Measurements from ENCODE around the gene AP3B1.

The AP3B1 gene

DNA sequence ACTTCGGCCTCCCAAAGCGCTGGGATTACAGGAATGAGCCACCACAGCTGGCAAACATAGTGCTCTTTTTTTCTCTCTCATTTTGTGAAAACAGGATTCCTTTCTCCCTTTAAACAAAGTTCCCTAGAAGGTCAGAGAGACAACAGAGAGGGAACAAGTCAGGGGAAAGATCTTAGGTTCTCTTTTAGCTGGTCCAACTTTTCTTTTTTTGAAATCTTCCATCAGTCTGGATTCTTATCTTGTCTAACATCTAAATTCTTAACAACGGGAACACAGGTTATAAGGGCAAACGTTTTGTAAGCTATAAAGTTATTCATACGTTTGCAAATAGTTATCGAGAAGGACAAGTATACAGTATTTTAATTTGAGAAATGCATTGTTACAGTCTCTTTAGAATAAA, 294.3 kb downstream of the AP3B1 start:
- no peak for DNase-seq

DNA sequence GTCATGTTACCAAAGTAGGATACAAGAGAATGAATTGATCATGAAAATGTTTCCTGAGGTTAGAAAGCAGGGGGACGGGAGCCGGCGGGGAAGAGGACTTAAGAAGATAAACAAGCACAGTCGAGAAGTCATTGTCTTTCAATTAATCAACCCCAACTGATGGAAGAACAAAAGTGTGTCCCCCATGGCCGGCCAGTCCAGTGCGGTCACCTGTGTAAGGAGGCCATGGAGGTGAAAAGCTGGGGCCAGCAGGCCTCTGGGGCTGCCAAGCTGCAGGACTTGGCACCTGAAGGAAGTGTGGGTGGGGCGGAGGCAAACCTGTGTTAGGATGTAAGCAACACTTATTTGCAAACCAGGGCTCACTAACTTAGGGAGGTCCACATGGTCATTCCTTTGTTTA, 295.1 kb downstream of the AP3B1 start:
- DNase-seq: no peak

DNA sequence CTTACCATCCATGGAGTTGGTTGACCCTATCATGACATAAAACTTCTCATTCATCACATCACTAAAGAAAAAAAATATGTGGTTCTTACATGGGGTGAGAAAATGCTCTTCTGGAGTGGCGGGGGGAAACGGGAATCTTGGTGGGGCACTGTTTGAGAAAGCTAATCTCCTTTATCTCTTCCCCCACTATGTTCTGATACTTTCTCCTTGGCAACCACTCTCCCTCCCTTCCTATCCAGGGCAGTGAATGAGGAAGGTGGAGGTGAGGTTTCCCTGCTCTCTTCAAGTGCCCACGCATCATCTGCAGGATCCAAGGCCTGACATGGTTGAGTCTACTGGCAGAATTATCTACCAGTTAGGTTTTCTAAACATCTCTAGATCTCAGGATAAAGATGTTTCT, 297.6 kb downstream of the AP3B1 start:
- DNase-seq: no peak

DNA sequence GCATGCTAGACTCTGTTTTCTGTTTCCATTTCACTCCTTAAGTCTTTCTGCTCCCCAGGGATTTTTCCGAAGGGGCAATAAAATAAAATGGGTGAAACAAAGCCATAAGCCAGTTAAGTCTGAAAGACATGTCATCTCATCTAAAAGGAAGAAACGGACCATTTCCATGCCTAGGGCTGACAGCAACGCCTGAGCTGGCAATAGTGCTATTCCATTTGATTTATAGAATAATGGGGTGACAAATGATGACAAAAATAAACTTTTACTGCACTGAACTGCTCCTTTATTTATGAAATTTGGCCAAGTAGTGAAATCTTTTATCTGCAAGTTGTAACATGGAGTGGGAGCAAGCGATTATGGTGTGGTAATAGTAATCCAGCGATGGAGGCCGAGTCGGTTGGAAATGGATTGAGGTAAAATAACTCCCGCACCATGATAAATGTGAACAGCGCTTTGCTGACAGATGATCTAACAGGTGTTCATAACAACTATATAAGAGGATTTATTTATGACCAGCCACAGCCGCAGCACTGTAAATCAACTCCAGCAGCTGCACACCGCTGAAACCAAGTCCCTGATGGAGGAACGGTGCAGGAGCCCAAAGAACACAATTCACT, 298.6 kb downstream of the AP3B1 start:
- no peak for DNase-seq

DNA sequence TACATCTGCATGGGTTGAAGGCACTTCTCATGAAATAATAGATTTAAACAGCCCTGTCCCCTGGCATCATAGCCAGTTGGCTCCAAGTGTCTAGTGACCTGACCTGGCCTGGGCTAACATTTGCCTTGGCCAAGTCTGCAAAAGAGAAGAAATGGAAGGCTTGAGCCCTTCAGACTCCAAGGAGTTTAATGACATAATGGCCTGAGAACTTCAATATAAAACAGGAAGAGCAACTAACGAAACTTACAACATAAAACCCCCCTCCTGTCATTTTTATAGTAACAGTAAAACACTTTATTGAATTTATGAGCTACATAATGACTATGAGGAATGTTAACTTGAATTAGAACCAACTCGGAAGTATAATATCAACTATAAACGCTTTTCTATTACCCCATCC, 299.6 kb downstream of the AP3B1 start:
- no peak for DNase-seq

DNA sequence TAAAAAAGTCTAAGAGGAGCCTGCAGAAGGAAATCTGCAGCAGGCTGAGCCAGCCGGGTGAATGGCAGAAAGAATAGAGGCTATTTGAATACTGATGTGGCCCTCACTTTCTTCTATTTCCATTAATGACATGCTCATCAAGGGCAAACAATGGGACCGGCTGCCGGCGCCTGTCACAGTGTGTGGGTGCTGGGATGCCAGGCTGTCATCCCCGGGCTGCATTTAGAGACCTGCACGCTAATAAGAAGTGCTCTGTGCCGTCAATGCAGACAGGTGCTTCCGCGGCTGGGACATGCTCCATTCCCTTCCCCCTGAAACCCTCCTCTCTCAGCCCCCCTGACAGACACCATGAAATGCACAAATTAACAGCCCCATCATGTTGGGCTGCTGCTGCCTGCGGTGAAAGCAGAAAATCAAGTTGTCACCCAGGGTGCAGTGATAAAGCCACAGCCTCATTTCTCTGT, 300.6 kb downstream of the AP3B1 start:
- DNase-seq: no peak

DNA sequence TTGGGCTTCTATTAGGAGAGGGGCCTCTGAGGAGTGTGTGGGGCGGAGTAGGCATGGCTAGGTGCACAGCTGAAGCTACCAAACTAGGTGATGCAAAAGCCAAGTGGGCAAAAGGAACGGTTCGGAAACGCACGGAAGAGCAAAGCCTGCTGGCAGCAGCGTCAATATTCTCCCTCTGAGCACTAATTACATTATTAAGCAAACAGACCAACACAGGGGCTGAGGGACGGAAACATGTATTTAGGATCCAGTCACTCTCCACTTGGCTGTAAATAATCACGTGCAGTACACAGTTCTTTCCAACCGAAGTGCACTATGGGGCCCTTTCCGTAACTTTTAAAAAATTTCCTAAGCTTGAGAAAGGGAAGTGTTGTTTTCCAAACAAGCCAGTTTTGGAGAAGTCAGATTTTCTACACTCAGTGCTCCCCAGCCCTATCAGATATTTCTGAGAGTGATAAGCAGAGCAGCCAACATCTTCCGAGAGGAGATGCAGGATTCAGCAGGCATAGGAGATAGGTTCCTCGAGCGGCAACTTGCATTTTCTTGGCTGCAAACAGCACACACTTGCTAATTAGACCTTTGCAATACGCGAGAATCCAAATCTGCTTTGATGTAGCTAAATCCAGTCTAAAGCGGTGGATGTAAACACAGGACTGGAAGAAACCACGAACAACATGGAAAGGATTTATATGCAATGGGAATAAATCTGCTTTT, 301.2 kb downstream of the AP3B1 start:
- DNase-seq: no peak

DNA sequence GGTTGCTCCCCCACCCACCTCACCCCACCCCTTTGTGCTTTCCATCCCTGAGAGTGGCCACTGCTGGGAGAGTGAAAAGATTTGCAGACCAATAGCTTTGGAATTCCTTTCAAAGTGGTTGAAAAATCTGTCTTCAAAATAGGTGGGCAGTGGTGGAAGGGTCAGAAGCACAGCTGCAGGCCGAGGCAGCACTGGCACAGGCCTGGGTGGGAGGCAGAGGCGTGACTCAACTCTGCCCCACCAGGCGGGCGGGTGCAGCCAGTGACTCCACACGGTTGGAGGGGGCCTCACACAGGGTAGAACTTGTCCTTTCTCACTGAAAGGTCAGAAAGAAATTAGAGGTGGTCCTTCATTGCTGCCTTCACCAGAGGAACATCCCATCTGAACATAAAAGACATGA, 303.4 kb downstream of the AP3B1 start:
- no peak for DNase-seq

DNA sequence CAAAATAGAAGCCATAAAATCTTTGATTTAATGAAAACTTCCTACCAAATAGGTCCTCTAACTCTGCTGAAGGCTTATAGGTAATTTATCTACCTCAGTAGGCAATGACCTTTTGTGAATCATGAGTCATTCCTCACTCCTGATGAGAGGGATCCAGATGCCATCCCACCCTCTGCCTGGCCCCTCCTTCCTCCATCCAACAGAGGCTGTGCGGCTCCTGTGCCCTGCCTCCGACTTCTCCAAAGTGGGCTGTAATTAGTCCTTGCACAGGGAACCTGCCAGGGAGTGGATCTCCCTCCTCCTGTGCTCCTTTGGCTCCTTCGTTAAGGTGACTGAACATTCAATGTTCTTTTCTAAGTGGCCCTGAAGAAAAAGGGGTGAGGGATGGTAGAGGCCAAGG, 304.5 kb downstream of the AP3B1 start:
- DNase-seq: no peak

DNA sequence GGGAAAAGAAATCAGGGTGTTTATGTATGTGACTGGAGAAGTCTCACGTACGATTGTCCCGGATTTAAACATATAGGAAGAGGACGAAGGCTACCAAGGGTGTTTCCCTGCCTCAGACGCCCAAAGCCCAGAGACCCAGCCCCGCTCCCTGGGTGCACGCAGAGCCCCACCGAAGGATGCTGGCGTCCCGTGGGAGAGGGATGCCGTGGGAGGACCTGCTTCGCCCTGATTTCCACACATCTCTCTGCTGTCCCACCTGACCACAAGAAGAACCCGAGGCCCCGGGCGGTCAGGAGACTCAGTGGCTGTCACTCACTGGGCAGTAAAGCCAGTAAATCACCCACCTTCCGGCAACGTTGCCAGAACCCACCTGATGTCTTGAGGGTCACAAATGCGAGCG, 306.5 kb downstream of the AP3B1 start:
- DNase-seq: no peak

DNA sequence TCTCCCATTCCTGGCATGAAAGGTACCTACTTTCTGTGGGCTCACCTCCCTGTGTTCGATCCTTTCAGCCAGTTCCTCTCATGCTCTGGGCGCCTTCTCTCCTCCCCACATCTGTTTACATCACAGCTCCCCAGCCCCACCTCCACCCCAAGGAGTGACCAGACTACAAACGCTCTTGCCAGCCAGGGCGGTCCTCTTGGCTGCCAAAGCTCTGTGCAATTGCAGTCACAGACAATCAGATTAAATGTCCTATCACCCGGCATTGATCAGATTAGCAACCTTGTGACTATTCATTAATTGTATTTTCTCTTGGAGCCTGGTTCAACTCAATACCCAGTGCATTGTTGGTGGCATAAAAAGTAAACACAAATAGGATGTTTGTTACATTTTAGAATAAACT, 307.2 kb downstream of the AP3B1 start:
- DNase-seq: no peak

DNA sequence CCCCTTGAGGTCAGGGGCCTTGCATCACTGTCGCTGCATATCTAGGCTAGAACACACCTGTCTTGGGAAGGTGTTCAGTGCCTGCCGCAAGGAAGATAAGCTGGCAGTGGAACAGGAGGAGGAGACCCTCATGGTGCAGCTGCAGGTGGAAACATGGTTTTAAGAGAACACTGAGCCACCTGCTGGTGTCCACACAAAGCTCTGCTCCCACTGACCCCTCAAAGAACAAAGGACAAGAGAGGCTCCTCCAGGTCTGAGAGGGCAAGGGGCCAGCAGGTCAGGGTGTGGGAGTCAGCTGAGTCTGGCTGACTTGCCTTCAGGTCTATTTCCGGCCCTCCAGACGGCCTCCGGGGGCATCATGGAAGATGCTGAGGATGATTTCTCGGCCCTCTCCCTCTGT, 308.2 kb downstream of the AP3B1 start:
- no peak for DNase-seq

DNA sequence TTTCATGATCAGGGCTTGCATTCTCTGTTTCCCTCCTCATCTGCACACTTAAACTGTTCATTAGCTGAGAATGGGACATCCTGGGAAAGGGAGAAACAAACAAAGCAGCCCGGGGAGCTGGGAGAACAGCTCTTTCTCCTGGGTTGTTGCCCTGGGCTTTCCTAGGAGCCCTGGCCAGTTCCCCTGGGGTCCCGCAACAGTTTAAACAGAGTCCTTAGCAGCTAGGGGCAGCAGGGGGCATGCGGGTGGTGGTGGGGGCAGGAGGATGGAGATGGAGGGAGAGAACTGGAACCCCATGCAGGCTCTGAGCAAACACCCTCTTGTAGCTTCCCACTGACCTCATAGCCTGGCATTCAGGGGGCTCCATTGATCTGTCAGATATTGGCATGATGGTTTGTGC, 309.3 kb downstream of the AP3B1 start:
- DNase-seq: no peak

DNA sequence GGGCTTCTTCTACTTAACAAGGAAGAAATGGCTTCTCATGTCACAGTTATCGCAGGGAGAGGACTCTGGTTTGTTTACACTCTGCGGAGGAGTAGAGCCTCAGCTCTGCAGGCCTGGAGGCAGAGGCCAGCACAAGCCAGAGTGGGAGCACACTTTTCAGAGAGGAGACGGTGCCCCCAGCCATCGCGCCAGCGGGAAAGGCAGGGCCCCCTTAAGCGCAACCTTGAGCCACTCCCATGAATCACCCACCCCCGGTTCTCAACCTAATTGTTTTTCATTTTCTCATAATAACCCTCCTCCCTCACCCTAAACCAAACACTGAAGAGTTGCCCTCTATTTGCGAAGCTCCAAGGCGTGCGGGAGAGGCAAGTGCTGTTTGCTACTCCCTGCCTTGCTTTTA, 309.9 kb downstream of the AP3B1 start:
- DNase-seq: no peak

DNA sequence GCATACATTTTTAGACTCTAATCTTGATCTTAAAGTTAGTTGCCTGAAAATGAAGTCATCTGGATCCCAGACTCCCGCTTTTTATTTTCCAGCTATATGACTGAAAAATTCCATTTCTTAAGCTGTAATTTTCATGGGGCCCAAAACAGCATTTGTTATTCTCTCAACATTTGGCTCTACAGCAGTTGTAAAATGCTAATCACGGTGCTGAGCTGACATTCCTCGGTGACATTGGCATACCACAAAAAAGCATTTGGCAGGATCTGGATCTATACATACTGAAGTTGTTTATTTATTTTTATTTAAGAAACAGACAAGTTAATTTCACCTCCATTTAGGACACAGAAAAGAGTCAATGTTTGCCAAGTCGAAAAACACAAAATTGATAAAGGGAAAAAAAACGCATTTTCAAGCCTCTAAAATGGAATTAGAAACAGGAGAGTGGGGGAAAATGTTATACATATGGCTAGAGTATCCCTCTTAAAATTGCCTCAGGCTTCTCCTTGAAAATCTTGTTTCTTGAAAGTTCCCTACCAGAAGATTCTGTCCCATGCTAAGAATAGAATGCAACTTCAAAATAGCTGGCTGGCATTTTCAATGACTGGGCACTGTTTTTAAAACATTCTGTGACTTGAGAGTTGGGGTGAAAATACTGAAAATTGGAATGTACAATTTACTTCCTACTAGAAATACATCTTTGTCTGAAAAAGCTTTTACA, 310.9 kb downstream of the AP3B1 start:
- DNase-seq: no peak

DNA sequence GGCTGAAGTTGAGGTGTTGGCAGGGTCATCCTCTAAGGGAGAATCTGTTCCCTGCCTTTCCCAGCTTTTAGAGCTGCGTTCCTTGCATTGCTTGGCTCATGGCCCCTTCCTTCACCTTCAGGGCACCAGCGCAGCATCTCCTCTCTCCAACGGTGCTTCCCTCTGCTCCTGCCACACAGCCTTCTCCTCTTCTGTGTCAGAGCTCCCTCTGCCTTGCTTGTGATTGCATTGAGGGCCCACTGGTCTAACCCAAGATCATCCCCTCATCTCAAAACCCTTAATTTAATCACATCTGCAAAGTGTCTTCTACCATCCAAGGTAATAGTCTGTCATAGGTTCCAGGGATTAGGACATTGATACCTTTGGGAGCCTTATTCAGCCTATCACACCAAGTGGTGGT, 312.7 kb downstream of the AP3B1 start:
- DNase-seq: no peak

DNA sequence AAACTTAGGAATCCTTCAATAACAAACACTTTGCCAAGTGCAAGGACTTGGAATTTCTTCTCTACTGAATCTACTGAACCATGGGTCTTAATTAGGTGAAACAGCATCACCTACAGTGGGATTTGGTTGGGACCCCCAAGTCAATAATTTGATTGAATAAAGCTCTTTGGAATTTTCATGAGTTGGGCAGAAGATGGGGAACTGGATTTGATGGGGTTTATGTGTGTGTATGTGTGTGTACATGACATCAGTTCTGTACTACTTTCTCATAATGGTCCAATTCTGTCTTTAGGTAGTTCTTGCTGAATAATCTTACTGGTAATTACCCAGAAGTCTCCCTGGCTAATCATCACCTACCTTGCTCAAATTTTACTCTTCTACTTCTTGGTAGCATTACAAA, 319.9 kb downstream of the AP3B1 start:
- DNase-seq: no peak

DNA sequence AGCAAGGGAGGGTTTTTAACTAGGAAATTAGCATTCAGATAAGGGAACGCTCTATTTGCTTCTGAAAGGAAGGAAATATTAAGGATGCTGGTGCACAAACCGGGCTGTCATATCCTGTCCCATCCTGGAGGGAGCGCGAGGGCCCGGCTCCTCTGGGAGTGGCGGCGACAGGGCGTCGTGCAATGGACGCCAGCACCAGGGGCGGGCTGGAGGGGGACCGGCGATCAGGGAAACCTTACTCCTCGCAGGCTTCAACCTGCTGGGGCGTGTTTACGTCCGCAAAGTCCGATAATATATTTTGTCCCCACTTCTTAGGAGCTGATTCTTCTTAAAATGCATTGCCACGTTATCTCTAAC, 321.3 kb downstream of the AP3B1 start:
- no peak for DNase-seq

DNA sequence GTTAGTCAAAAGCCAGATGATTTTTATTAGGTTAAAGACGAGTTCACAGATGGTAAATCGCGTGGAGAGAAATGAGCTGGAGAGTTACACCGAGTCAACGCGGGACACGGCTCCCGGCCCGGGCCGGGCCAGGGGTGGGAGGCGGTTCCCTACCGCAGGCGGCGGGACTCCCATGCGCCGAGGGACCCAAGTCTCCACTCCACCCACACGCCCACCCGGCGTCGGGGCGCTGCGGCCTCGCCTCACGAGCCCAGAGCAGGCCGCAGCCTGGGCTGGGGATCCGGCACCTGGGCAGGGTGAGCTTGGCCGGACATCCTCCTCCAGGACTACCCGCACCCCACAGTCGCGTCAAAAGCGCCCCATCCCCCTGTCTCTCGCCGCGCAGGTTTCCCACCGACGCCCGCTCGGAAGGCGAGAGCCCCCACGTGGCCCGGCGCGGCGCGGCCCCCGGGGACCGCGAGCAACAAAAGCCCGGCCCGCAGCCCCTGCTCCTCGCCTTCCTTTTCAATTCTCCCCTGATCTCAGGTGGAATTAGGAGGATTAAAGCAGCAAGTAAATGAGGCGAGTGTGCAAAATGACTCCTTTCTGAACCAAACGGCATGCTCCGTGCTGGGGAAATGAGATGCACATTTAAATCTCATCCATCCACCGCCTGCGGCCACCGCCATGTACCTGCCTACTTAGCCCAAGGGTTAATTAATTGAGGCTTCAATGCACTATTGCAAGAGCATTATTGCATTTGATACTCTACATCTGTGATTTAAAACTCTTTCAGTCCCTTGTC, 321.8 kb downstream of the AP3B1 start:
- no peak for DNase-seq

DNA sequence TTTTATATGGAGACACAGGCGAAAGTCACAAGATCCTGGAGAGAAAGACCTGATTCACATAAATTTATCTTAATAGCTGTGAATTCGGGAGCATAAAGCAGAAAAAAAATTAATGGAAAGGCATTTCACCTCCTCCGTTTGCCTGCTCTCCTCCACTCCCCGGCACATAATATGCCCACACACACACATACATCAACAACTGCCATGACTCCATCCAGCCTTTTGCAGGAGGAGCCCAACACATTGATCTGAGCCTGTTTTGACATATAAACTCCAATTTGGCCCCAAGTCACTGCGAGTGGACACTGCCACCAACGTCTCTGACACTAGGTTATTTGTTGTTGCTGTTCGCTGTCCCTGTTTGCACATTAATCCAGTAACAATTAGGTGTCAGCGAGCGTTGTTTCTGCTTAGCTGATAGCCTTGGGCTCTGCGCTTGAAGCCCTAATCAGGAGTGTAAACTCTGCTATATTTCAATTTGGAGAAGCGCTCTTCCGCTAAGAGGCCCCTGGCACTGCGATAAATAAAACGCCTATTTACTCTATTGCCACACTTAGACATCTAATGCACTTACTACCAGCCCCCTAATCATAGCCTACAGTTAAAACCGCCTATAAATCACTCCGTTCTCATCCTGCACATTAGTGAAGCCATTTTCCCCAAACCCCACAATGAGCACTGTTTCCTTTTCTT, 322.6 kb downstream of the AP3B1 start:
- DNase-seq: no peak

DNA sequence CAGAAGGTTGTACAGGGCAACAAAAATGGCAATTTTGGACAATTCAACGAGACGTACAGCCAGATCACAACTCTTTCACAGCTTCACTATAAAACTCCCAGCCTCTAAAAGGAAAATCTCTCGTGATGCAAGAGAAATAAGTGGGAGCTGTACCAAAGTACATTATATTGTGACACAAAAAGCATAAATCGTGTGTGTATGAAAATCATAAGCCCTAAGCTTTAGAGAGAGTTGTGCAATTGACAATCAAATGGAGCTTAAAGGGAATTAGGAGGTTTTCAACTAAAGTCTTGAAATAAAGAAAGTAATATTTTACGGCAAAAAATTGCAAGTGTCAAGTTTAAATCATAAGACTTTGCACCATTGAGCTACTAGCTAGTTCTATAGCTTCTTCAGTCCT, 323.6 kb downstream of the AP3B1 start:
- DNase-seq: no peak

DNA sequence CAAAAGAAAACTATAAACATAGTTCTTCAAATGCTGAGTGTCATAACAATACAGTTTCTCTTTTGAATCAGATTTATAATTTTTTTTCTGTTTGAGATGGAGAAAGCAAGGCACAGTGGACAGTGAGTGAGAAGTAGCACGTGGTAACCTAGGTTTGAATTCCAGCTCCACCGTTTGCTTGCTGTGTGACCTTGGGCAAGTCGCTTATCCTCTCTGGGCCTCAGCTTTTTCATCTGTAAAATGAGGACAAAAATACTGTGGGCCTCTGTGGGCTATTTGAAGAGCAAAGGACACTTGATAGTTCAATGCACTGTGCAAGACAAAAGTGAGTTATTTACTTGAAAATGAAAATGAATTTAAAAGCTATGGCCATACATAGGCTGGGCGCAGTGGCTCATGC, 330.7 kb downstream of the AP3B1 start:
- DNase-seq: no peak

DNA sequence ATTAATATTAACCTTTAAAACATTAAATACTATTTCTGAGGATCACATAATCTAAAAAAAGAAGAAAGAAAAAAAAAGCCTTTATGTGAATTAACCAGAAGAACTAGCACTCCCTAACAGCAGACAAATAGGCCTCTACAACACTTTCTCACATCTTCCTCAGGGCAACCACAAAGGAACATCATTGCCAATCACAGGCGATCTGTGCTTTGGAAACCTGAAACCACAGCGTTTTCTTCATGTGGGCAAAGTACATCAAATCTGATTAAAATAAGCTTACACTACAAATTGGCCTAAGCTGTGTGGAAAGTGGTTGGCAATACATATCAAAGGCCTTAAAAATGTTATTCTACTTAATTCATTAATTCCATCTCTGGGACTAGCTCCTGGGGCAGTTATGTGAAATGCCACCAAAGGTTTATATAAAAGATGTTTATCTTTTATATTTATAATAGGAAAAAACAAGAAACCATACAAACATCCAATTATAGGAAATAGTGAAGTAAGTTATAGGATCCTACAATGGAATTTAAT, 333.6 kb downstream of the AP3B1 start:
- DNase-seq: no peak
